ENCODE measurements around the gene SEC24D.

SEC24D gene

GRCh38 chr4:118772767-118773428 is 63.0 kb downstream of the SEC24D start:
- DNase-seq, result no peak

- no peak for DNase-seq
These were observed 63.7 kb downstream of the SEC24D start for GRCh38 chr4:118772081-118772766.

GRCh38 chr4:118770741-118771187 is 65.2 kb downstream of the SEC24D start:
- DNase-seq, result no peak

GRCh38 chr4:118769161-118769560 is 66.8 kb downstream of the SEC24D start:
- no peak for DNase-seq

- DNase-seq, result no peak
These were observed 68.8 kb downstream of the SEC24D start for GRCh38 chr4:118767109-118767508.

GRCh38 chr4:118765399-118765798 is 70.5 kb downstream of the SEC24D start:
- no peak for DNase-seq

- DNase-seq, result no peak
These were observed 73.0 kb downstream of the SEC24D start for GRCh38 chr4:118762730-118763477.

GRCh38 chr4:118762155-118762554 is 73.8 kb downstream of the SEC24D start:
- no peak for DNase-seq

GRCh38 chr4:118761397-118762016 is 74.4 kb downstream of the SEC24D start:
- no peak for DNase-seq

GRCh38 chr4:118760493-118760892 is 75.4 kb downstream of the SEC24D start:
- DNase-seq, result no peak

- no peak for DNase-seq
These were observed 75.8 kb downstream of the SEC24D start for GRCh38 chr4:118760092-118760491.

GRCh38 chr4:118759481-118759880 is 76.4 kb downstream of the SEC24D start:
- no peak for DNase-seq

- DNase-seq, result no peak
These were observed 77.6 kb downstream of the SEC24D start for GRCh38 chr4:118758293-118758692.

GRCh38 chr4:118757761-118758251 is 78.1 kb downstream of the SEC24D start:
- DNase-seq, result no peak

GRCh38 chr4:118756958-118757357 is 79.0 kb downstream of the SEC24D start:
- DNase-seq, result no peak

GRCh38 chr4:118756429-118756828 is 79.5 kb downstream of the SEC24D start:
- DNase-seq, result no peak

- DNase-seq, result no peak
These were observed 80.3 kb downstream of the SEC24D start for GRCh38 chr4:118755438-118756226.

GRCh38 chr4:118754890-118755289 is 81.0 kb downstream of the SEC24D start:
- DNase-seq, result no peak

- DNase-seq, result no peak
These were observed 82.2 kb downstream of the SEC24D start for GRCh38 chr4:118753685-118754084.

GRCh38 chr4:118753096-118753495 is 82.8 kb downstream of the SEC24D start:
- DNase-seq, result no peak

- DNase-seq, result no peak
These were observed 83.4 kb downstream of the SEC24D start for GRCh38 chr4:118752551-118752950.

GRCh38 chr4:118751629-118752323 is 84.2 kb downstream of the SEC24D start:
- DNase-seq, result no peak

All from activated effector memory CD4-positive, alpha-beta T cell treated with Interleukin-2 at 50 U/mL for 16 hours (primary cell).